Mesothelial cell of epicardium (in vitro differentiated cells): ENCODE data around the gene ORMDL2. TPM values are rescaled to one million over a fixed set of nuclear protein-coding genes. Genes with fewer than 3 reads are reported as not detected.
"Not testable (repeated sequence)": the region's sequence is repeated elsewhere in the genome, so short reads cannot be mapped to it uniquely, and the experiment has no call there.

Experiments
- DNase-seq, 2 experiments: peaks; one replicate each; pipeline ENCODE4 v3.0.0; 2021; ENCODE audit warnings: low spot score in 2 of 2; ENCODE audit not compliant: unreplicated experiment in 2 of 2
- H3K27ac Mint-ChIP-seq: 2 replicates; pipeline ENCODE4 v1.8.0; 2021; ENCODE audit warnings: mixed read lengths
- H3K27me3 Mint-ChIP-seq: 2 replicates; pipeline ENCODE4 v1.8.0; 2021; ENCODE audit warnings: low read depth, mixed read lengths
- H3K36me3 Mint-ChIP-seq: 2 replicates; pipeline ENCODE4 v1.8.0; 2021; ENCODE audit warnings: mixed read lengths
- H3K4me1 Mint-ChIP-seq: 2 replicates; pipeline ENCODE4 v1.8.0; 2021; ENCODE audit warnings: mixed read lengths
- H3K4me3 Mint-ChIP-seq: 2 replicates; pipeline ENCODE4 v1.8.0; 2021; ENCODE audit warnings: mild to moderate bottlenecking, moderate library complexity, mixed read lengths
- H3K9me3 Mint-ChIP-seq: 2 replicates; pipeline ENCODE4 v1.8.0; 2021; ENCODE audit warnings: mixed read lengths
- CTCF ChIP-seq: fragments of 200-600 bp; sonication (generic); IDR thresholded peaks from one replicate; pipeline ENCODE4 v1.5.0; 2021; ENCODE audit warnings: antibody characterized with exemption; ENCODE audit not compliant: unreplicated experiment
- total RNA-seq: library from RNA; stranded (reverse); gene quantifications from 3 replicates; pipeline ENCODE4 v1.2.1, GENCODE V29; 2021

The ORMDL2 gene
- total RNA-seq, 1 donor from 2014 or later, result 26.3 TPM

DNA sequence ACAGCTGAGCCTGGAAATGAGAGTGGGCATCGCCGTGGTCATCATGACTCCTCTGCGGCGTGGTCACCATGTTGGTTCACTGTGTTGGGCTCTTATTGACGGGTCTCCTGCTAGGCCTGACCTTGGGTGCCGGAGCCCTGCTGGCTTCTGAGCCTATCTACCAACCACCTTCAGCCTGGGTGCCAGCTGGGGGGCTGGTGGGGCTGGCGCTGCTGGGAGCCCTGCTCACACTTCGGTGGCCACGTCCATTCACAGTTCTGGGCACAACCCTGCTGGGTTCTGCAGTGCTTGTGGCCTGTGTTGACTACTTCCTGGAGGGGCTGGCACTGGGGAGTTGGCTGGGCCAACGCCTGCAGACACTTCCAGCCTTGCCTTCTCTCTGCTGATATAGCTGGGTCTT, 15.2 kb downstream of the ORMDL2 start:
- TF ChIP-seq CTCF, result no peak
- peaks cover 22% of the 10 kb centered on the region for H3K4me1 Mint-ChIP-seq
- no peak overlapping the region for H3K27ac Mint-ChIP-seq
- no peak overlapping the region for H3K4me3 Mint-ChIP-seq
- peaks cover 4% of the 10 kb centered on the region for H3K36me3 Mint-ChIP-seq
- no peak for DNase-seq
- H3K27me3 Mint-ChIP-seq, result no peaks in the 10 kb centered on the region
- H3K9me3 Mint-ChIP-seq, result no peaks in the 10 kb centered on the region

DNA sequence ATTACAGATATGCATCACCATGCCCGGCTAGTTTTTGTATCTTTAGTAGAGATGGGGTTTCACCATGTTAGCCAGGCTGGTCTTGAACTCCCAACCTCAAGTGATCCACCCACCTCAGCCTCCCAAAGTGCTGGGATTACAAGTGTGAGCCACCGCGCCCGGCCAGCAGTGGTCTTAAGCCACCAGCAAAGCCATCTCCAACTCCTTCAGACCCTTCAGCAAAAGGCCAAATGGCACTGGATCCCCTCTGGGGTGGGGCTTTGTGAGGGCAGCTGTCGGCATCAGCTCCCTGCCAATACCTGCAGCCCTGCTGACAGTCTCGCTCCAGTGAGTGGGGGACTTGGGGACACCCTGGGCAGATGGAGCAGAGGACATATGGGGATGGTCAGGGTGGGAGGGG, 16.6 kb downstream of the ORMDL2 start:
- peaks cover 17% of the 10 kb centered on the region for H3K4me1 Mint-ChIP-seq
- H3K27ac Mint-ChIP-seq, H3K9me3 Mint-ChIP-seq, H3K4me3 Mint-ChIP-seq, H3K27me3 Mint-ChIP-seq, H3K36me3 Mint-ChIP-seq, DNase-seq: not testable (repeated sequence)

GRCh38 chr12:55838361-55838760, 20.5 kb downstream of the ORMDL2 start:
- Mint-ChIP-seq H3K4me3 (no peak overlapping the region), H3K27ac (no peak overlapping the region)
- no peak for DNase-seq

DNA sequence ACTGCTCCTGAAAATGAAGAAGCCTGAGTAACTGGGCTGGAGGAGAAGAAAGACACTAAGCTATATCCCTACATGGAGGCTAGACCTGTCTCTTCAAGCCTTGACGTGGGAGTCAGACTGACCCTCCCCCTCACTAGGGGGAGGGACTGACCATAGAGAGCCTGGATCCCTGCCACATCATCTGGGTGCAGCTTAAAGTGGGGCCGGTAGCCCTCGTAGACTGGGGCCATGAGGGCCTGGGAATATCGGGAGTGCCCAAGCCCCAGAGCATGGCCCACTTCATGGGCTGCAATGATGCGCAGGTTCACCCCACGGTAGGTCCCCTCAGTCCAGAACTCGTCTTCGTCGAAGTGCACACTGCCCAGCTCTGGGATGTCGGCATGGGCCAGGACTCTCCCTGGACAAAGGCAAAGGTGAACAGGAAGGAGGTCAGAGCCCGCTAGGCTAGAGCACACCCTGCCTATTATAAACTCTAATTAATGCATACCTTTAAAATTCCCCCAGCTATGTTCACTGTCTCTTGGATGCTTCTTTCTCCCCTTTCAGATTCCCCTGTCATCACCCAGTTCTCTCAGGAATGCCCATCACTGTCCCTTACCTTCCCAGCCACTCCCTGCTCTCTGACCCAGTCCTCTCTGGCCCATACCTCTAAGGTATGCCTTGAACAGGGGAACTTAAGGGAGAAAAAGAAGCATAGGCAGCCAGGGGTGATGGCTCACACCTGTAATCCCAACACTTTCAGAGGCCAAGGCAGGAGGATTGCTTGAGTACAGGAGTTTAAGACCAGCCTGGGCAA, 21.7 kb downstream of the ORMDL2 start:
- H3K36me3 Mint-ChIP-seq, result no peaks in the 10 kb centered on the region
- no peak for DNase-seq
- H3K27ac Mint-ChIP-seq, result no peak overlapping the region
- no peak for TF ChIP-seq CTCF
- no peaks in the 10 kb centered on the region for H3K27me3 Mint-ChIP-seq
- no peaks in the 10 kb centered on the region for H3K9me3 Mint-ChIP-seq
- H3K4me1 Mint-ChIP-seq, result peaks cover 7% of the 10 kb centered on the region
- no peak overlapping the region for H3K4me3 Mint-ChIP-seq

More at GRCh38 chr12:55838361-55838760, 20.5 kb downstream of the ORMDL2 start:
- no peak for TF ChIP-seq CTCF
- Mint-ChIP-seq H3K36me3 (peaks cover 3% of the 10 kb centered on the region), H3K9me3 (no peaks in the 10 kb centered on the region), H3K27me3 (no peaks in the 10 kb centered on the region), H3K4me1 (peaks cover 7% of the 10 kb centered on the region)

- Mint-ChIP-seq H3K9me3 (no peaks in the 10 kb centered on the region), H3K27me3 (no peaks in the 10 kb centered on the region), H3K4me1 (peaks cover 7% of the 10 kb centered on the region), H3K36me3 (no peaks in the 10 kb centered on the region), H3K27ac (no peak overlapping the region), H3K4me3 (no peak overlapping the region)
- no peak for TF ChIP-seq CTCF
- no peak for DNase-seq
Observed at GRCh38 chr12:55840581-55841351, 22.9 kb downstream of the ORMDL2 start.

DNA sequence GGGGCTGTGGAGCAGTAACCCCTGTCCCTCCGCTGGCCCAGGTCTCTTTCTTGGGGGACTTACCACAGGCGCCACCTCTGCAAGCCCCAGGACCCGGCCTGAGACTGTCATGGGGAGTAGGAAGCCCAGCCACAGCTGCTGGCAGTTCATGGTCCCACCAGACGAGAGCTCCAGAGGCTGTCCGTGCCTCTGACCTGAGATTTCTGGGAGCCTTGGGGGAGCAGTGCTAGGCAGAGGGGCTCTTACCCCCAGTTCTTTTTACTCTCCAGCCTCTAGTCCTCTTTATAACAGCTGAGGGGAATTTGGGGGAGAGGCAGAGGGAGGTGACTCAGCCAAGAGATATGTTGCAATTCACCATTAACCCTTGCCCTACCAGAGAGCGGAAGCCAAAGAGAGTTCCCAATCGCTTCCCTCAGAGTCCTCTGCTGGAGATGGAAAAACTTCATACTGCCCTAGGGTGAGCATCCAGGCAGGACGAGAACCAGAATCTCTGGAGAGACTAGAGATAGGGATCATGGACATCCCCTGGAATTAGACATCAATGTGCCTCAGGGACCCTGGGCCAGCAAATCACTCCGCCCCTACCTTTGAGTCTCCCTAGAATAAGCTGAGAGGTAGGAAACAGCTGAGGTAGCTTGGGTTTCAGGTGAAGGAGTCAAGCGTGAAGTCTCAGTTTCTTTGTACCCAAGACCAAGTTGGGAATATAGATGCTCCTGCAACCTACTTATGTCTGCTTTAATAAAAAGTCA, 25.0 kb downstream of the ORMDL2 start, which contains the start of gene MMP19:
Gene MMP19 (minus strand): TSS at position 256 of the 749 bp plus-strand sequence. CDS start 106 bp downstream, at position 150.
- Mint-ChIP-seq H3K4me1 (peaks cover 17% of the 10 kb centered on the region), H3K27me3 (no peaks in the 10 kb centered on the region), H3K4me3 (peak within 1 kb of the TSS; percentile 50), H3K9me3 (no peaks in the 10 kb centered on the region), H3K36me3 (no peaks in the 10 kb centered on the region), H3K27ac (peak within 1 kb of the TSS; percentile 69)
- DNase-seq, result no peak
- no peak for TF ChIP-seq CTCF
